Body of pancreas (tissue), 4 donors: ENCODE measurements around the gene CYFIP1. TPM values are rescaled to one million over a fixed set of nuclear protein-coding genes. Genes with fewer than 3 reads are reported as not detected.

Experiments
- ATAC-seq: fragments of 150-250 bp; one replicate; pipeline ENCODE4 v1.9.1; 2016
- DNase-seq, 4 donors: peaks; one replicate each; pipeline ENCODE4 v3.0.0-alpha.2; 2019
- H3K27ac ChIP-seq, 4 donors: fragments of 200-600 bp; sonication (generic); 1 replicate in 3 of 4; 2 replicates in 1 of 4; pipeline versions ENCODE4 v1.5.1 to v1.6.1; 2016 to 2019; ENCODE audit warnings: mild to moderate bottlenecking in 1 of 4, mixed read lengths in 1 of 4, moderate library complexity in 1 of 4
- H3K27me3 ChIP-seq, 2 donors: fragments of 200-600 bp; sonication (generic); one replicate each; pipeline ENCODE4 v1.6.0; 2016; ENCODE audit warnings: mild to moderate bottlenecking in 1 of 2
- H3K36me3 ChIP-seq, 2 donors: fragments of 200-600 bp; sonication (generic); replicated peaks in 1 of 2; 2 replicates each; pipeline ENCODE4 v1.5.1; 2016; ENCODE audit warnings: low read depth in 2 of 2; ENCODE audit not compliant: insufficient read depth in 1 of 2
- H3K4me1 ChIP-seq: fragments of 200-600 bp; sonication (generic); one replicate; pipeline ENCODE4 v1.6.0; 2016
- H3K4me3 ChIP-seq, 2 donors: fragments of 200-600 bp; sonication (generic); 1 replicate in 1 of 2; 2 replicates in 1 of 2; pipeline ENCODE4 v1.5.1; 2016 to 2019
- H3K9me3 ChIP-seq, 3 donors: fragments of 200-600 bp; sonication (generic); 1 replicate in 2 of 3; 2 replicates in 1 of 3; pipeline ENCODE4 v1.5.1; 2016
- POLR2A ChIP-seq, 3 donors: fragments of 450-650 bp; IDR thresholded peaks; one replicate each; pipeline ENCODE4 v1.6.1; 2016; ENCODE audit warnings: antibody characterized with exemption in 3 of 3, mild to moderate bottlenecking in 2 of 3
- WGBS, 2 donors: methylation state at CpG; one replicate each; pipeline ENCODE4 v1.1.5; 2017; 5-methylcytosine and 5-hydroxymethylcytosine counted together
- intact Hi-C: fragments of 100-400 bp; cut with DNase I; formaldehyde crosslinking; loops from one replicate; pipeline ENCODE4 v1.15.1; 2023
- total RNA-seq, 2 donors: library from RNA; depleted of rRNA; stranded (reverse); fragments of >200 nt; gene quantifications; one replicate each; pipeline ENCODE4 v1.1.0, GENCODE V29; 2016
- TF ChIP-seq, protein P1 (sequence below), 7 experiments: fragments of 450-650 bp in 4 of 7; fragments of 200-600 bp in 3 of 7; sonication (generic) in 3 of 7; IDR thresholded peaks; one replicate each; pipeline ENCODE4 v1.5.1; 2016 to 2019; ENCODE audit warnings: antibody characterized with exemption in 7 of 7

CYFIP1 gene
- total RNA-seq, 2 donors from 2014 or later, result 68.5 to 68.6 TPM

DNA sequence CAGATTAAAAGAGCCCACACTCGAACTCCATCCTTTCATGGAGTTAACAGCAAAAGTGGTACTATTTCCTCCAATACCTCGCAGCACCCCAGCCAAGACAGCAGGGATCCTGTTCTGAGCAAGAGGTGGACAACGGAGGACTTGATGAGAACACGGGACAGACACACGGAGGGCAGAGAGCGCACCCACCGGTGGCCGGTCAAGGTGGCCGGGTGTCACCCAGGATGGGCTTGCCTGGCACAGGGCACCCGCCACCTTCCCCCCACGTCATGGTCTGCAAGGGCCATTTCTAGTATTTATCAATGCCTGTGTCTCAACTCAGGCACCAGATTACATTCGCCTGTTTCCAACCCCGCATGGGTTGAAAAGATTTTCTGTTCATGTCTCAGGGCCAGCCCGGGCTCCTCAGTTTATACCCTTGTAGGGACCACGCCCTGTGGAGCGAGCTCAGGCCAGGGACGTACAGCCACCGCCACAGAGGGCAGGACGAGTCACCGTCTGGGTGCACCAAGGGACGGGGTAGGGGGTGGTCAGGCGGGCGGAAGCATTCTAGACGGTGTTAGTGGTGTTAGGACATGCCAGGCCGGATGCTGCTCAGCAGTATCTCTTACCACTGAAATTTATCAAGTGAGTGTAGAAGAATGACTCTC is 64.2 kb downstream of the CYFIP1 start:
- H3K9me3 ChIP-seq, result no peaks in the 10 kb centered on the region
- H3K36me3 ChIP-seq, result peaks cover 10 to 47% of the 10 kb centered on the region in 2 donors
- DNase-seq, result no peak
- no peak for ATAC-seq
- no peak overlapping the region for H3K27ac ChIP-seq
- WGBS, 2 donors, result 93 to 95% methylated on average over 20 to 23 of the region's 25 CpGs
- no peak overlapping the region for H3K4me3 ChIP-seq
- intact Hi-C loops, result no loop called here
- TF ChIP-seq, protein P1, sequence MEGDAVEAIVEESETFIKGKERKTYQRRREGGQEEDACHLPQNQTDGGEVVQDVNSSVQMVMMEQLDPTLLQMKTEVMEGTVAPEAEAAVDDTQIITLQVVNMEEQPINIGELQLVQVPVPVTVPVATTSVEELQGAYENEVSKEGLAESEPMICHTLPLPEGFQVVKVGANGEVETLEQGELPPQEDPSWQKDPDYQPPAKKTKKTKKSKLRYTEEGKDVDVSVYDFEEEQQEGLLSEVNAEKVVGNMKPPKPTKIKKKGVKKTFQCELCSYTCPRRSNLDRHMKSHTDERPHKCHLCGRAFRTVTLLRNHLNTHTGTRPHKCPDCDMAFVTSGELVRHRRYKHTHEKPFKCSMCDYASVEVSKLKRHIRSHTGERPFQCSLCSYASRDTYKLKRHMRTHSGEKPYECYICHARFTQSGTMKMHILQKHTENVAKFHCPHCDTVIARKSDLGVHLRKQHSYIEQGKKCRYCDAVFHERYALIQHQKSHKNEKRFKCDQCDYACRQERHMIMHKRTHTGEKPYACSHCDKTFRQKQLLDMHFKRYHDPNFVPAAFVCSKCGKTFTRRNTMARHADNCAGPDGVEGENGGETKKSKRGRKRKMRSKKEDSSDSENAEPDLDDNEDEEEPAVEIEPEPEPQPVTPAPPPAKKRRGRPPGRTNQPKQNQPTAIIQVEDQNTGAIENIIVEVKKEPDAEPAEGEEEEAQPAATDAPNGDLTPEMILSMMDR (IDR thresholded peaks at IDR 0.05), result no peak
- TF ChIP-seq POLR2A (IDR thresholded peaks at IDR 0.05), result no peak
- H3K27me3 ChIP-seq, result no peaks in the 10 kb centered on the region
- no peaks in the 10 kb centered on the region for H3K4me1 ChIP-seq

DNA sequence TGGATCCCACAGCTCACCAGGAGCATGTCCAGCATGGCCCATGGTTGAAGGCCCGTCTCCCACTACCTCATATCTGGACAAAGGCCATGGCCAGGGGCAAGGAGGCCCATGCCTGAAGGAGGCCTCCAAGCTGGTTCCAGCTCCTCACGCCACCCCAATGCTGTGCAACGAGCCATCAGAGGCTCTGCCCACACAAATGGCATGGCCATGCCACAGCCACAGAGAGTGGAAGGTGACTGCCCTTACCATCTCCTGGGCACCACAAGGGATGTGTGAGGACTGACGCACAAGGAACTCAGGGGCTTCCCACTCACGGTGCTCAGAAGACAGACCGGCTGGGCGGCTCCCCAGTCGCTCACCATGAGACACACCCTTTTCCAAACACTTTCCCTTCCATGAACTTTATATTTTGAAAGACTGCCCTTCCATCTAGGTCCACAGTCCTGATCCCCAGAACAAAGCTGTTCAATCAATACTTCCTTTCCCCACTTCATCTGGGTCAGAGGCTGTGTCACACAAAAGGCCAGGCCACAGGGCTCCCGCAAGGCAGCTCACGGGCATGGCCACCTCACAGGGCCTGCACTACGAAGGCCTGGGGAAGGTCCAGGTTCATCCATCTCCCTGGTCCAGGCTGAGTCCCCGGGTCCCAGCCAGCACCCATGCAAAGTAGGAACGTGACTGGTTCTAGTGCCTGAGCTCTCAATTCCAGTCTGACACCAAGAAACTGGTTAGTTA is 66.4 kb downstream of the CYFIP1 start:
- no peak for TF ChIP-seq POLR2A (IDR thresholded peaks at IDR 0.05)
- TF ChIP-seq, protein P1 (IDR thresholded peaks at IDR 0.05), result no peak
- Histone ChIP-seq H3K4me3 (no peak overlapping the region), H3K9me3 (no peaks in the 10 kb centered on the region), H3K4me1 (no peaks in the 10 kb centered on the region), H3K27me3 (no peaks in the 10 kb centered on the region), H3K27ac (no peak overlapping the region), H3K36me3 (peaks cover 10 to 63% of the 10 kb centered on the region in 2 donors)
- intact Hi-C loops, result no loop called here
- ATAC-seq, result no peak
- no peak for DNase-seq
- WGBS, 2 donors, result 94 to 96% methylated on average over 13 of the region's 13 CpGs

DNA sequence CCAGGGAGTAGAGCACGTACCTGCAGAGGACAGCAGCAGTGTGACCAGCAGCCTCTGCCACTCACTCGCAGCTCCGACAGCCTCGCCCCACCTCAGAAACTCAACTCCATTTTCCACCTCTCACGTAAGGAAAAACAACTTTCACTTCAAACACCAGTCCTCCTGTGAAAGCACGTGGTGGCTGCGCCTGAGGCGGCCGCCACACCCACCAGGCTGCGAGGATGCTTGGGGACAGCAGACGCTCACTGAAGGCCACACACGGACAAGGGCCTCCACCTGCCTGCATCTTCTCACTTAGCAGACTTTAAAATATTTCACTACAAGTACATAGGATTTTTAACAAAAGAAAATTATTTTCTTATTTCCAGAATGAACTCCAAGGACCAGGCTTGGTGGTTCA is 67.9 kb downstream of the CYFIP1 start:
- 93 to 94% methylated on average over 12 of the region's 12 CpGs for WGBS, 2 donors
- Histone ChIP-seq H3K4me1 (no peaks in the 10 kb centered on the region), H3K27ac (no peak overlapping the region), H3K9me3 (no peaks in the 10 kb centered on the region), H3K4me3 (no peak overlapping the region), H3K27me3 (no peaks in the 10 kb centered on the region), H3K36me3 (peaks cover 4 to 62% of the 10 kb centered on the region in 2 donors)
- DNase-seq (no peak), ATAC-seq (no peak)
- TF ChIP-seq POLR2A (IDR thresholded peaks at IDR 0.05), result no peak
- TF ChIP-seq, protein P1 (IDR thresholded peaks at IDR 0.05), result no peak
- intact Hi-C loops, result no loop called here

DNA sequence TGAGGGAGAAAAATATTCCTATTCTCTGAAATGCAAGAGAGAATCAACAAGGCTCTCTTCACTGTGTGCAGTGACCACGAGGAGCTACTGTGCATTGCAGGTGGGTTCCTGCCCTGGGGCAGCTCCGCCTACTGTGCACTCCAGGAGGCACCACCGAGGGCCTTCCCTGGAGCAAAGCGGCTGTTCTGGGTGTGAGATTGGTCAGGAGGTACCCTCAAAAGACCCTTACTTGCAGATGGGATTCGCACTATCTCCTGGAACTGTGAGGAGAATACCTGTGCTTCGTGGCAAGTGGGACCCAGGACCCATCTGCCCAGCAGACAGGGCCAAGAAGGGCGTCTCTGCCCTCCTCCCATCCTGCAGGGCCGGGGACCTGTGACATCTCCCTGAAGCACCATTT is 68.9 kb downstream of the CYFIP1 start:
- DNase-seq (no peak), ATAC-seq (no peak)
- TF ChIP-seq POLR2A (IDR thresholded peaks at IDR 0.05), result no peak
- WGBS, 2 donors, result 88 to 95% methylated on average over 8 of the region's 8 CpGs
- Histone ChIP-seq H3K9me3 (no peaks in the 10 kb centered on the region), H3K27ac (no peak overlapping the region), H3K4me1 (no peaks in the 10 kb centered on the region), H3K4me3 (no peak overlapping the region), H3K27me3 (no peaks in the 10 kb centered on the region), H3K36me3 (peaks cover 4 to 56% of the 10 kb centered on the region in 2 donors)
- intact Hi-C loops, result no loop called here

DNA sequence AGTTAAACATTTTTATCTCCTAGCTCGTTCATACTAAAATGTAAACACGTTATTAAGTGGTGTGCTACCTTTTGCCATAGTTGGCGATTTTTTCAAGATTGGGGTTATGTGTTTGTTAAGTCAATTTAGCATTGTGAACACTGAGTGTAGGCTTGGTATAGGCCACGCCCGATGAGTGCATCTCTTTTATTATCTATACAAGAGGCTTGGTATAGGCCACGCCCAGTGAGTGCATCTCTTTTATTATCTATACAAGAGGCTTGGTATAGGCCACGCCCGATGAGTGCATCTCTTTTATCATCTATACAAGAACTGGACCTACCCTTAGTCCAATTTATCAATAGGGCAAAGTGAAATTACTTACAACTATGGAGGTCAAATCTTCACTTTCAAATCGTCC is 71.3 kb downstream of the CYFIP1 start:
- no peak overlapping the region for H3K4me3 ChIP-seq
- no peaks in the 10 kb centered on the region for H3K9me3 ChIP-seq
- H3K4me1 ChIP-seq, result peaks cover 17% of the 10 kb centered on the region
- DNase-seq, result no peak
- peaks cover 4 to 46% of the 10 kb centered on the region in 2 donors for H3K36me3 ChIP-seq
- TF ChIP-seq, protein P1 (IDR thresholded peaks at IDR 0.05), result no peak
- no peak for TF ChIP-seq POLR2A (IDR thresholded peaks at IDR 0.05)
- no peaks in the 10 kb centered on the region for H3K27me3 ChIP-seq
- no peak overlapping the region for H3K27ac ChIP-seq
- WGBS, 2 donors, result 84 to 89% methylated on average over 9 of the region's 9 CpGs
- intact Hi-C loops, result no loop called here
- ATAC-seq, result no peak
